ENCODE measurements around the gene RRM1.

- TF ChIP-seq CTCF (IDR thresholded peaks at IDR 0.05): no peak
- no peak for TF ChIP-seq POLR2A (IDR thresholded peaks at IDR 0.05)
Observed at GRCh38 chr11:4180441-4181183, 86.0 kb downstream of the RRM1 start.
